Measurements from ENCODE around the gene SMARCC2. TPM values are rescaled to one million over a fixed set of nuclear protein-coding genes. Genes with fewer than 3 reads are reported as not detected.
A peak's percentile ranks its signal among the peaks of the same experiment; 100 is the strongest.

SMARCC2 gene
- total and polyA plus RNA-seq, 2 of the 13 experiments (the other 11 are each of a cell fraction or from before 2014, with no cell fraction given) = 21.3 to 24.1 TPM

DNA sequence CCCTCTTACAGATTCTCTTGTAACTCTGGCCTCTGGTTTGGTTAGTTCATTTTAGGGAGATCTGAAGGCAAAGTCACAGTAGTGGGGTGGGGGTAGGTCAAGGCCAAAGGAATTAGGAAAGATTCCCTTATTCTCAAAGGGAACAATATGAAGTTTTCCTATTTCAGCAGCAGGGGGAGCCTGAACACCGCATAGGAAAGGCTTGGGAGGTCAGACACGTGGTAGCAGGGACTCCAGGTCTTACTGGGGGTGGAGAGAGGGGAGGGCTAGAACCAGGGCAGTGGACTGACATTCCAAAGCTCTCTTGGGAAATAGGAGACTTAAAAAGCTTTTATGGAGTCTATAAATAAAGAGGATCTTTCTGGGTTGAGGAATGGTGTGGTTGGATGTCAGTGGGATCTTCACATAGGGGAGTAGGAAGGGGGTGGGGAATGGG, 69.9 kb downstream of the SMARCC2 start (continued):
- TF ChIP-seq, protein P1, sequence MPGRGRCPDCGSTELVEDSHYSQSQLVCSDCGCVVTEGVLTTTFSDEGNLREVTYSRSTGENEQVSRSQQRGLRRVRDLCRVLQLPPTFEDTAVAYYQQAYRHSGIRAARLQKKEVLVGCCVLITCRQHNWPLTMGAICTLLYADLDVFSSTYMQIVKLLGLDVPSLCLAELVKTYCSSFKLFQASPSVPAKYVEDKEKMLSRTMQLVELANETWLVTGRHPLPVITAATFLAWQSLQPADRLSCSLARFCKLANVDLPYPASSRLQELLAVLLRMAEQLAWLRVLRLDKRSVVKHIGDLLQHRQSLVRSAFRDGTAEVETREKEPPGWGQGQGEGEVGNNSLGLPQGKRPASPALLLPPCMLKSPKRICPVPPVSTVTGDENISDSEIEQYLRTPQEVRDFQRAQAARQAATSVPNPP (CRISPR knock-in tag; IDR thresholded peaks at IDR 0.05) = no peak
- TF ChIP-seq ZNF83 (CRISPR knock-in tag; IDR thresholded peaks at IDR 0.05; ENCODE audit: borderline replicate concordance) = no peak
- no peak for TF ChIP-seq ZNF501 (CRISPR knock-in tag; IDR thresholded peaks at IDR 0.05)
- no peak for TF ChIP-seq SMYD3 (CRISPR knock-in tag; IDR thresholded peaks at IDR 0.05)
- TF ChIP-seq, protein P2, sequence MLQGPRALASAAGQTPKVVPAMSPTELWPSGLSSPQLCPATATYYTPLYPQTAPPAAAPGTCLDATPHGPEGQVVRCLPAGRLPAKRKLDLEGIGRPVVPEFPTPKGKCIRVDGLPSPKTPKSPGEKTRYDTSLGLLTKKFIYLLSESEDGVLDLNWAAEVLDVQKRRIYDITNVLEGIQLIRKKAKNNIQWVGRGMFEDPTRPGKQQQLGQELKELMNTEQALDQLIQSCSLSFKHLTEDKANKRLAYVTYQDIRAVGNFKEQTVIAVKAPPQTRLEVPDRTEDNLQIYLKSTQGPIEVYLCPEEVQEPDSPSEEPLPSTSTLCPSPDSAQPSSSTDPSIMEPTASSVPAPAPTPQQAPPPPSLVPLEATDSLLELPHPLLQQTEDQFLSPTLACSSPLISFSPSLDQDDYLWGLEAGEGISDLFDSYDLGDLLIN (CRISPR knock-in tag; IDR thresholded peaks at IDR 0.05; ENCODE audit: borderline replicate concordance) = no peak
- no peak for TF ChIP-seq ZNF883 (CRISPR knock-in tag; IDR thresholded peaks at IDR 0.05; ENCODE audit: not compliant biosample characterization)
- no peak for TF ChIP-seq ZNF619 (CRISPR knock-in tag; IDR thresholded peaks at IDR 0.05)
- no peak for TF ChIP-seq ZNF550 (CRISPR knock-in tag; IDR thresholded peaks at IDR 0.05; ENCODE audit: borderline replicate concordance)
- TF ChIP-seq AKAP8 (CRISPR knock-in tag; IDR thresholded peaks at IDR 0.05) = no peak
- no peak for TF ChIP-seq GTF3A (CRISPR knock-in tag; conservative IDR thresholded peaks at IDR 0.05)
- TF ChIP-seq ZNF7 (CRISPR knock-in tag; IDR thresholded peaks at IDR 0.05) = no peak
- TF ChIP-seq, protein P3, sequence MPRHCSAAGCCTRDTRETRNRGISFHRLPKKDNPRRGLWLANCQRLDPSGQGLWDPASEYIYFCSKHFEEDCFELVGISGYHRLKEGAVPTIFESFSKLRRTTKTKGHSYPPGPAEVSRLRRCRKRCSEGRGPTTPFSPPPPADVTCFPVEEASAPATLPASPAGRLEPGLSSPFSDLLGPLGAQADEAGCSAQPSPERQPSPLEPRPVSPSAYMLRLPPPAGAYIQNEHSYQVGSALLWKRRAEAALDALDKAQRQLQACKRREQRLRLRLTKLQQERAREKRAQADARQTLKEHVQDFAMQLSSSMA (CRISPR knock-in tag; IDR thresholded peaks at IDR 0.05) = no peak
- TF ChIP-seq HNRNPL (IDR thresholded peaks at IDR 0.05; ENCODE audit: low read depth, low read length) = no peak
- TF ChIP-seq, protein P4, sequence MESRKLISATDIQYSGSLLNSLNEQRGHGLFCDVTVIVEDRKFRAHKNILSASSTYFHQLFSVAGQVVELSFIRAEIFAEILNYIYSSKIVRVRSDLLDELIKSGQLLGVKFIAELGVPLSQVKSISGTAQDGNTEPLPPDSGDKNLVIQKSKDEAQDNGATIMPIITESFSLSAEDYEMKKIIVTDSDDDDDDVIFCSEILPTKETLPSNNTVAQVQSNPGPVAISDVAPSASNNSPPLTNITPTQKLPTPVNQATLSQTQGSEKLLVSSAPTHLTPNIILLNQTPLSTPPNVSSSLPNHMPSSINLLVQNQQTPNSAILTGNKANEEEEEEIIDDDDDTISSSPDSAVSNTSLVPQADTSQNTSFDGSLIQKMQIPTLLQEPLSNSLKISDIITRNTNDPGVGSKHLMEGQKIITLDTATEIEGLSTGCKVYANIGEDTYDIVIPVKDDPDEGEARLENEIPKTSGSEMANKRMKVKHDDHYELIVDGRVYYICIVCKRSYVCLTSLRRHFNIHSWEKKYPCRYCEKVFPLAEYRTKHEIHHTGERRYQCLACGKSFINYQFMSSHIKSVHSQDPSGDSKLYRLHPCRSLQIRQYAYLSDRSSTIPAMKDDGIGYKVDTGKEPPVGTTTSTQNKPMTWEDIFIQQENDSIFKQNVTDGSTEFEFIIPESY (CRISPR knock-in tag; IDR thresholded peaks at IDR 0.05) = no peak
- no peak for TF ChIP-seq JDP2 (CRISPR knock-in tag; IDR thresholded peaks at IDR 0.05; ENCODE audit: borderline replicate concordance)
- TF ChIP-seq ZFP1 (CRISPR knock-in tag; IDR thresholded peaks at IDR 0.05) = no peak
- TF ChIP-seq, protein P5, sequence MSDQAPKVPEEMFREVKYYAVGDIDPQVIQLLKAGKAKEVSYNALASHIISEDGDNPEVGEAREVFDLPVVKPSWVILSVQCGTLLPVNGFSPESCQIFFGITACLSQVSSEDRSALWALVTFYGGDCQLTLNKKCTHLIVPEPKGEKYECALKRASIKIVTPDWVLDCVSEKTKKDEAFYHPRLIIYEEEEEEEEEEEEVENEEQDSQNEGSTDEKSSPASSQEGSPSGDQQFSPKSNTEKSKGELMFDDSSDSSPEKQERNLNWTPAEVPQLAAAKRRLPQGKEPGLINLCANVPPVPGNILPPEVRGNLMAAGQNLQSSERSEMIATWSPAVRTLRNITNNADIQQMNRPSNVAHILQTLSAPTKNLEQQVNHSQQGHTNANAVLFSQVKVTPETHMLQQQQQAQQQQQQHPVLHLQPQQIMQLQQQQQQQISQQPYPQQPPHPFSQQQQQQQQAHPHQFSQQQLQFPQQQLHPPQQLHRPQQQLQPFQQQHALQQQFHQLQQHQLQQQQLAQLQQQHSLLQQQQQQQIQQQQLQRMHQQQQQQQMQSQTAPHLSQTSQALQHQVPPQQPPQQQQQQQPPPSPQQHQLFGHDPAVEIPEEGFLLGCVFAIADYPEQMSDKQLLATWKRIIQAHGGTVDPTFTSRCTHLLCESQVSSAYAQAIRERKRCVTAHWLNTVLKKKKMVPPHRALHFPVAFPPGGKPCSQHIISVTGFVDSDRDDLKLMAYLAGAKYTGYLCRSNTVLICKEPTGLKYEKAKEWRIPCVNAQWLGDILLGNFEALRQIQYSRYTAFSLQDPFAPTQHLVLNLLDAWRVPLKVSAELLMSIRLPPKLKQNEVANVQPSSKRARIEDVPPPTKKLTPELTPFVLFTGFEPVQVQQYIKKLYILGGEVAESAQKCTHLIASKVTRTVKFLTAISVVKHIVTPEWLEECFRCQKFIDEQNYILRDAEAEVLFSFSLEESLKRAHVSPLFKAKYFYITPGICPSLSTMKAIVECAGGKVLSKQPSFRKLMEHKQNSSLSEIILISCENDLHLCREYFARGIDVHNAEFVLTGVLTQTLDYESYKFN (CRISPR knock-in tag; conservative IDR thresholded peaks at IDR 0.05) = peak; percentile 43
- TF ChIP-seq, protein P6, sequence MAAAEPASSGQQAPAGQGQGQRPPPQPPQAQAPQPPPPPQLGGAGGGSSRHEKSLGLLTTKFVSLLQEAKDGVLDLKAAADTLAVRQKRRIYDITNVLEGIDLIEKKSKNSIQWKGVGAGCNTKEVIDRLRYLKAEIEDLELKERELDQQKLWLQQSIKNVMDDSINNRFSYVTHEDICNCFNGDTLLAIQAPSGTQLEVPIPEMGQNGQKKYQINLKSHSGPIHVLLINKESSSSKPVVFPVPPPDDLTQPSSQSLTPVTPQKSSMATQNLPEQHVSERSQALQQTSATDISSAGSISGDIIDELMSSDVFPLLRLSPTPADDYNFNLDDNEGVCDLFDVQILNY (CRISPR knock-in tag; conservative IDR thresholded peaks at IDR 0.05) = no peak
- TF ChIP-seq ZBTB21 (CRISPR knock-in tag; IDR thresholded peaks at IDR 0.05) = no peak
- no peak for TF ChIP-seq NCOA1 (CRISPR knock-in tag; IDR thresholded peaks at IDR 0.05)
- TF ChIP-seq ZNF337 (CRISPR knock-in tag; IDR thresholded peaks at IDR 0.05; ENCODE audit: borderline replicate concordance, low read depth) = no peak
- TF ChIP-seq EED (CRISPR knock-in tag; IDR thresholded peaks at IDR 0.05) = no peak
- no peak for TF ChIP-seq ZNF251 (CRISPR knock-in tag; IDR thresholded peaks at IDR 0.05)
